ENCODE data around the gene PLEKHB2.
"Not testable (repeated sequence)": the region's sequence is repeated elsewhere in the genome, so short reads cannot be mapped to it uniquely, and the experiment has no call there.

PLEKHB2 gene

DNA sequence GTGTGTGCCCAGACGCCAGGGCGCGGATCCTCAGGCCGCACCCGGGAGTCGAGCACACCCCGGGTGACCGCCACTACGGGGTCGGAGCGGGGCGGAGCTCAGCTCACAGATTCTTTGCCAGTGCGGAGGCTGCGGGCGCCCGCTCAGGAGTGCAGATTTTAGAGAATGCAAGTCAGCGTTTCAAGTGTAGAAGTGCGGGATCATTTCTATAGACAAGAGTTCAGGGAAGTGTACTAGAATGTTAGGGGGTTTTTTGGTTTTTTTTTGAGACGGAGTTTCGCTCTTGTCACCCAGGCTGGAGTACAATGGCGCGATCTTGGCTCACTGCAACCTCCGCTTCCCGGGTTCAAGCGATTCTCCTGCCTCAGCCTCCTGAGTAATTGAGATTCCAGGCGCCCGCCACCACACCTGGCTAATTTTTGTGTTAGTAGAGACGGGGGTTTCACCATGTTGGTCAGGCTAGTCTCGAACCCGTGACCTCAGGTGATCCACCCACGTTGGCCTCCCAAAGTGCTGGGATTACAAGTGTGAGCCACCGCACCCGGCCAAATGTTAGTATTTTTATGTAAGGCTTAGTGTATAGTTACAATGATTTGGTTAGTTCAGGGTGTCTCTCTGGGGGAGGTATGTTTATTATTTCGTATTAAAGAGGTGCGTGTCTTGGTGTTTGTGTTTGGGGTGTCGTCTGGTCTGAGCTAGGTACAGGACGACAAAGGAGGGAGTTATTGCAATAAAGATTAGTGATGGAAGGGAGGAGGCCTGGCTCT lies 11.3 kb upstream of the PLEKHB2 start:
- DNase-seq, result peak; percentile 66

GRCh38 chr2:131094463-131095281 lies 10.5 kb upstream of the PLEKHB2 start:
- no peak for DNase-seq

DNA sequence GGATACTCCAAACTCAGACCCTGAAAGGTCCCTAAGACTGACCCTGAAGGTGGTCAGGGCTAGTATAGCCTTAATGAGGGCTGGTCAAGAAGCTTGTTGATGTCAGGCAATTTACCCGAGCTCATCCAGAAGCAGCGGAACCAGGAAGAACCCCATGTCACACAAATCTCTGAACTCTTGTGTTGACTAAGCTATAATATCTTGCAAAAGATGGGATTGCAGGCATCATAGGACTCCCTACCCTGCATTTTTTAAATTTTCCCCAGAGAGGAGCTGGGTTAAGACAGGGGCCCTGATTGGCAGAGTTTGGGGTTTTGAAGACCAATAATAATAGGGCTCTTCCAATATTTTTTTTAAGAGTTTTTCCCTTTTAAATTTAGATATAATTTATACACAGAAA lies 2.0 kb upstream of the PLEKHB2 start:
- no peak for DNase-seq

DNA sequence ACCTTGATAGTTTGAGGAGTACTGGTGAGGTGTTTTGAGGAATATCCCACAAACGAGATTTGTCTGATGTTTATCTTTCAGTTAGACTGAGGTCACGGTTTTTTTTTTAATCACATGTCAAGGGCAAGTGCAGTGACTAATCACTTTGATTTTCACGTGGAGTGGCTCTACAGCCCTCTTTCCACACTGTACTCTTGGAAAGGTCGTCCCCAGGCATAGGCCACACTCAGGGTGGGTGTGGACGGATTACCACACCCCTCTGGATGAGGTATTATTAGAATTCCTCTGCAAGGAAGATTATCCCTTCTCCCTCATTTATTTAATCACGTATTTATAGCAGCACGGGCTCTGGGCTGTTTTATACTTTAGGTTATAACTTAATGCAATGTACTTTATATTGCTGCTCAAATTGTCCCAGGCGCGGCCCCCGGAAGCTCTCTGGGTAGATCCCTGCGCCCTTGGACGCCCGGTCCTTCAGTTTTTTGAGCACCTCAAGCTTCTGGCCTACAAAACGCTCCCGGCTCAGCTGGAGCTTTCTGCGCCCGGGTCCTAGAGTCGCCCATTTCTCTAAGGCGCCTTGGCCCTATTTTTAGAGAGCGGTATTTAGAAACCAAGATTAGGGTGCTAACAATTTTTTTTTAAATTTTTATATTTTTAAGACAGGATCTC lies 515 bp upstream of the PLEKHB2 start:
- peak; percentile 34 for DNase-seq

- no peak for DNase-seq
These were observed 1.0 kb downstream of the PLEKHB2 start for GRCh38 chr2:131105950-131106801.

- no peak for DNase-seq
These were observed 7.4 kb downstream of the PLEKHB2 start for GRCh38 chr2:131112529-131112928.

DNA sequence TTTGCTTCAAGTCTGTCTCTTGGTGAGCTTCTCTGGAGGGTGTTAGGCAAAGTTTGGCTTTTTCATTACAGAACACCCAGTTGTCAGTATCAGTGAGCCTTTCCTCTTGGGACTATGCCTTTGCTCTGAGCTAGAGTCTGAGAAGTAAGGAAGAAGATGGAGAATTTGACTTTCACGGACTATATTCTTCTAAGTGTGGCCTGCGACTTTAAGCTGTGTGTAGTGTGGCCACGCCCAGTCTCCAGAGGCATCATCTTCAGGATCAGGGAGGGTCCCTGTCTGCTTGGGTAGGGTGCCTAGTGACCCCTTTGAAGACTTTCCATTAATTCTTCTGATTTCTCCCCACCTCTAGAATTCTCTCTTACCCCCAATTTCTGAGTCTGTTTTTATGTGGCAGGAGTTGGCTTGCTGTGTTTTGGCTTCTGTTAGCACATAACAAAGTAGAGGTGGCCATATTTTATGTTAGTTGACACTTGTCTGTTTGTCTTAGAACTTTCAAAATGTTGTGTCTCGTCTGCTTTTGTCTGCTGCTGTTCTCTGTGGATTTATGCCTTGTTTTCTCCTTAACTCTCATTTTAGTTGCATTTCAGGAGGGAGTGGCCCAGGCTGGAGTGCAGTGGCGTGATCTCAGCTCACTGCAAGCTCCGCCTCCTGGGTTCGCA lies 8.6 kb downstream of the PLEKHB2 start:
- no peak for DNase-seq

- not testable (repeated sequence) for DNase-seq
These were observed 9.8 kb downstream of the PLEKHB2 start for GRCh38 chr2:131114950-131115349.

DNA sequence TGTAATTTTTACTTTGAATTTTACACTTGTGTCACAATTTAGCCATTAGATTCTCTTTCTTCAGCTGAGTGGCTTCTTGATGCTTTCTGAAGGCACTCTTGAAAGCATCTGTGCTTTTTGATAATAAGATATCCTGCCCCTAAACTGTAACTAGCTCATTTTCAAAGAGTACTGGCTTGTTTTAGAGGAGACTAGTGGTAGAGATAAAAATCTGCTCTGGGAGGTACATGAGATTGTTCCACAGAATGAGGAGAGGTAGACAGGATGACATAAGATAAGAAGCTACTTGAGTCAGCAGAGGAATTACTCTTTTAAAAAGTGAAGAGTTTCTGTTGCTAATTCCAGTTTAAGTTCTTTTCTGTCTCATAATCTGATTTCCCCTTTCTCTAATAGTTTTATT lies 10.6 kb downstream of the PLEKHB2 start:
- no peak for DNase-seq

DNA sequence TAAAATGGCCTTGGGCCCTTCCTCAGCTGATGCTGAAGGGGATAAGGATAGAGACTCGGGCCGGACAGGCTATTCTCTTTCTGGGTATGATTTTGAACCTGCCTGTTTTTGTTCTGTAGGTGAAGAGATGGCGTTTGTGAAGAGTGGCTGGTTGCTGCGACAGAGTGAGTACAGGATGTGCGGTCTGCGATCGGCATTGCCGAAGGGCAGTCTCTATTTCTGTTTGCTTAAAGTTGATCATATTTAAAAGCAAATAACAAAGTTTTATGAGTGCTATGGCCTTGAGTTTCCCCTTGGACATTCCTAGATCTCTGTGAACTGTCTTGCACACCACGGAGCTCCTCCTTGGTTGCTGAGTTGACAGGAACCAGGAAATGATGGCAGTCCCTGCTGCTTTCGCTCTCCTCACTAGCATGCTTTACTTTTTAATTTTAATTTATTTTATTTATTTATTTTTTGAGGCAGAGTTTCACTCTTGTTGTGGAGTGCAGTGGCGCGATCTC lies 15.7 kb downstream of the PLEKHB2 start:
- no peak for DNase-seq

DNA sequence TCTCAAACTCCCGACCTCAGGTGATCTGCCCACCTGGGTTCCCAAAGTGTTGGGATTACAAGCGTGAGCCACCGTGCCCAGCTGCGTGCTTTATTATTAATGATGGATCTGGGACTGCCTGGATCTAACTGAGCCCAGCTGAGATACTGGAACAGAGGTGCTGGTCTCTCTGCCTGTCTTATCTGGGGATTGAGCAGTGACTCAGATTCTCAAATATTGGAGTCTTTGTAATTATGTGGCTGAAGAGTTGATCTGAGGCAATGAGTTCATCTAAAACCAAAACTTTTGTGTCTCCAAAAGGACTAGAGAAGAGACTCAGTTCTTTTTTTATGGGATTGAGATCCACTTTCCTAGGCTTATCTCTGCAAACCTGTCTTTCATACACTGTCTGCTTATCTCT lies 16.3 kb downstream of the PLEKHB2 start:
- DNase-seq, result no peak

DNA sequence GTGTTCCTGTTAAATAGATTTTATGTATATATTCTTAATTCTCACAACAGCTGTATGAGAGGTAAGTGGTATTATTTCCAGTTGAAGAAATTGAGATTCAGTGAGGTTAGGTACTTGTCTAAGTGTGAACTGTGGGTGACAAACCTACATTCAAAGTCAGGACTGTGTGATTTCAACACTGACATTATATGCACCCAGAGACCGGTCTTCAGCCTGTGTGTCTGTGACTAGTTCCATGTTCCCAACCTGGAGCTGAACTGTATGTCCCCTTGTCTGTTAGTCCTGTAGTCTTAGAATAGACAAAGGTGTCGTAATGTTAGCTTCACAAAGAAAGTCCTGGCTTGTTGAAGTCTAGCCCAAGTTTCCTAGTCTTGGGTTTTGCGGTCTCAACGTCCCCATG lies 17.4 kb downstream of the PLEKHB2 start:
- no peak for DNase-seq

- no peak for DNase-seq
These were observed 18.1 kb downstream of the PLEKHB2 start for GRCh38 chr2:131123192-131123591.

DNA sequence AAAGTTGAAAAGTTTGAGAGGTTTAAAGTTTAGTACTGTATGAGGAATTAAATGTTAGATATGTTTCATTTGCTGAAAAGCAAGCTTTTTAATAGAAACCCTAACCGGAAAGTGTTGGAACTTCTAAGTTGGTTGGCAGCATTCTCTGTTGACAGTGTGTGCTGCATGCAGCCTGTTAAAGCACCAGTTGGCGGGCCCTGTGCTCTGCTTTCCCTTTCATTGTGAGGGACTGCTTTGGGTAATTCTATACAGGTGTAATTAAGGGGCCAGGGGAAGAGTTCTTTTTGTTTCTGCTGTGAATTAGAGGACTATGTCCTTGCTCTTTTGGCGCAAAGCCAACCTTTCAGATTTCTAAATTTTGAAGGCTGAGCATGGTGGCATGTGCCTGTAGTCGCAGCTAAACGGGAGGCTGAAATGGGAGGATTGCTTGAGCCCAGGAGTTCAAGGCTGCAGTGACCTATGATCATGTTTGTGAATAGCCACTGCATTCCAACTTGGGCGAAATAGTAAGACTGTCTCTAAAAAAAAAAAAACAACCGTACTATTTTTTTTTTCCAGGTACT lies 20.1 kb downstream of the PLEKHB2 start:
- no peak for DNase-seq

GRCh38 chr2:131126436-131126835 lies 21.3 kb downstream of the PLEKHB2 start:
- DNase-seq, result no peak

DNA sequence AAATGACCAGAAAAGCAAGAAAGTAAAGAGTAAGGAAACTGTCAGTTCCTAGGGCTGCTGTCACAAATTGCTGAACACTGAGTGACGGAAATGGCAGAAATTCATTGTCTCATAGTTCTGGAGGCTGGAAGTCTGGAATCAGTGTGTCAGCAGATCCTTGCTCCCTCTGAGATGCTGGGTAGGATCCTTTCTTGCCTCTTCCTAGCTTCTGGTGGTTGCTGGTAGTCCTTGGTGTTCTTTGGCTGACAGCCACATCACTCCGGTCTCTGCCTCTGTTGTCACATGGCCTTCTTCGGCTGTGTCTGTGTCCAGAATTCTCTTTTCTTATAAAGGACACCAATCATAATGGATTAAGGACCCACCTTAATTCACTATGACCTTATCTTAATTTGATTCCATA lies 21.9 kb downstream of the PLEKHB2 start:
- no peak for DNase-seq

DNA sequence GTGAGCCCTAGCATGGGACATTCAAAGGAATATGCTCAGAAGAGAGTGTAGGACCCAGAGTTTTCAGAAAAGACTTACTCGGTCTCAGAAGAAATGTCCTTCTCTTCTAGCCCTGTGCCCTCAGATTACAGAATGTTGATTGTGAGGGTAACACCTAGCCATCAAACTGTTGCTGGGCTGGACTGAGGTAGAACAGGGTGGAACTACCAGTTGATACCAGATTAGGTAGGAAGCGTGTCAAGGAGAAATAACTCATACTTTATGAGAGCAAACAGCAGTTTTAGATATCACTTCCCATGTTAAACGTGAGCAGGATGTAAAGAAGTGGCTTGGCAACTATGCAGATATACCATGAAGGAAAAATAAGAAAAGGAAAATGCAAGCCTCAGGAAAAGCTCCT lies 22.8 kb downstream of the PLEKHB2 start:
- no peak for DNase-seq

- no peak for DNase-seq
These were observed 25.1 kb downstream of the PLEKHB2 start for GRCh38 chr2:131130298-131130596.

DNA sequence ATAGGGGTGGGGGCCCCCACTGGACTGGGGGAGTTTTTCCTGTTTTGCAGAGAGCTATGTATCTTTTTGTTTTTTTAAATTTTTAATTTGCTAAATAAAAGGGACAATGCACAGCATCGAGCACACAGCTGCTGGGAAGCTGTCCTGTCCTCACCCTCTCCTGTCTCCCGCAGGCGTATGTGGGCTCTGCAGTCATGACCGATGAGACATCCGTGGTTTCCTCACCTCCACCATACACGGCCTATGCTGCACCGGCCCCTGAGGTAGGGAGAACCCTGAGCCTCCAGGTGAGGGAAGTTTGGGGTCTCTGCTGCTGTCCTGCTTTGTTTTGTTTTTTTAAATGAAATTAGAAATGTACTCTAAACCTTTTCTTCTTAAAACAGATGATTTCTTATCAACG lies 27.6 kb downstream of the PLEKHB2 start:
- DNase-seq, result no peak

GRCh38 chr2:131140581-131140980 lies 35.4 kb downstream of the PLEKHB2 start:
- DNase-seq, result no peak

GRCh38 chr2:131142849-131143248 lies 37.7 kb downstream of the PLEKHB2 start:
- no peak for DNase-seq

DNA sequence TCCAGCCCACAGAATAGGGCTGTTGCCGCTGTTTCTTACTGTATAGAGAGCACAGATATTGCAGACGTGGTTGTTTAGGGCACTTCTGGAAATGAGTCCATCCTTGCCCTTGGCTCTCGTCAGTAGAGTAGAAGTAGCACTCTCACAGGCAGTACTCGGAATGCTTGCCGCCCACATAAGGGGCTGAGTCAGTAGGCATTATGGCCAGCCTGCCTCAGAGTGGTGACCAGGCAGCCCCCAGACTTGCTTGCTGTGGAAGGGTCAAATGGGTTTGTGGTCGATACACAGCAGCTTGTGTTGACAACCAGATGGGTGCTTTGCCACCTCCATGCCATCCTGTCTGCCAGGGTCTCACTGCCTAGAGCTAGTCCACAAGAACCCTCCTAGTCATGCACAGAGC lies 38.7 kb downstream of the PLEKHB2 start:
- no peak for DNase-seq

All from effector CD4-positive, alpha-beta T cell (primary cell).